Esophagus squamous epithelium (tissue), 5 donors: ENCODE data around the gene NOP9. TPM values are rescaled to one million over a fixed set of nuclear protein-coding genes. Genes with fewer than 3 reads are reported as not detected.

Source experiments
- DNase-seq: peaks from one replicate; lab custom pipeline; 2025; lab: John Stamatoyannopoulos, UW
- H3K27ac ChIP-seq, 4 donors: fragments of 200-600 bp; sonication (generic); one replicate each; pipeline ENCODE4 v1.5.1; 2016 to 2019; ENCODE audit warnings: mild to moderate bottlenecking in 1 of 4
- H3K27me3 ChIP-seq, 4 donors: fragments of 200-600 bp; sonication (generic); 1 replicate in 3 of 4; 2 replicates in 1 of 4; pipeline versions ENCODE4 v1.5.1 to v1.6.0; 2017 to 2021; ENCODE audit warnings: antibody characterized with exemption in 1 of 4
- H3K36me3 ChIP-seq, 3 donors: fragments of 200-600 bp; sonication (generic); one replicate each; pipeline ENCODE4 v1.5.1; 2016 to 2019
- H3K4me1 ChIP-seq, 3 donors: fragments of 200-600 bp; sonication (generic); one replicate each; pipeline ENCODE4 v1.5.1; 2017 to 2019
- H3K4me3 ChIP-seq, 4 donors: fragments of 200-600 bp; sonication (generic); 1 replicate in 3 of 4; 2 replicates in 1 of 4; pipeline ENCODE4 v1.5.1; 2016 to 2019; ENCODE audit warnings: mild to moderate bottlenecking in 2 of 4, moderate library complexity in 1 of 4
- H3K9me3 ChIP-seq, 3 donors: fragments of 200-600 bp; sonication (generic); one replicate each; pipeline ENCODE4 v1.5.1; 2016 to 2019
- CTCF ChIP-seq, 6 experiments: fragments of 450-650 bp in 4 of 6; fragments of 200-600 bp in 2 of 6; sonication (generic) in 2 of 6; IDR thresholded peaks; one replicate each; pipeline ENCODE4 v1.5.1; 2016 to 2019; ENCODE audit warnings: antibody characterized with exemption in 6 of 6, mild to moderate bottlenecking in 4 of 6, moderate library complexity in 4 of 6
- POLR2A ChIP-seq, 4 donors: fragments of 450-650 bp; IDR thresholded peaks; one replicate each; pipeline ENCODE4 v1.6.1; 2017; ENCODE audit warnings: antibody characterized with exemption in 4 of 4, mild to moderate bottlenecking in 4 of 4, moderate library complexity in 3 of 4
- WGBS, 2 donors: methylation state at CpG; one replicate each; pipeline ENCODE4 v1.1.5; 2018; 5-methylcytosine and 5-hydroxymethylcytosine counted together
- intact Hi-C: fragments of 100-400 bp; cut with DNase I; formaldehyde crosslinking; loops from one replicate; pipeline ENCODE4 v1.15.0; 2022
- total RNA-seq, 4 donors: library from RNA; depleted of rRNA; stranded (reverse); fragments of >200 nt; gene quantifications; one replicate each; pipeline ENCODE4 v1.1.0, GENCODE V29; 2016
- donor health status: DM: yes; HTN: yes; CAD: no.

NOP9 gene
- total RNA-seq, 4 donors from 2014 or later = 18.0 to 29.8 (median 25.0) TPM

- intact Hi-C loops = no loop called here
- H3K9me3 ChIP-seq = no peaks in the 10 kb centered on the region
- DNase-seq = no peak
- peaks cover 0 to 27% (median 0%) of the 10 kb centered on the region in 4 donors for H3K27me3 ChIP-seq
- H3K27ac ChIP-seq = peak overlapping the region; percentile 86 to 97 (median 93)
- peaks cover 56 to 75% (median 67%) of the 10 kb centered on the region in 3 donors for H3K4me1 ChIP-seq
- H3K4me3 ChIP-seq = peak overlapping the region in 2 of 4 donors; percentile 4 to 32
- TF ChIP-seq CTCF (IDR thresholded peaks at IDR 0.05) (no peak), POLR2A (IDR thresholded peaks at IDR 0.05) (no peak)
- WGBS, 2 donors = 61 to 71% methylated on average over 6 to 7 of the region's 10 CpGs
- no peaks in the 10 kb centered on the region for H3K36me3 ChIP-seq
Observed at GRCh38 chr14:24315243-24315806, 15.7 kb downstream of the NOP9 start.

- peak overlapping the region in 2 of 4 donors; percentile 4 to 32 for H3K4me3 ChIP-seq
- H3K36me3 ChIP-seq = no peaks in the 10 kb centered on the region
Observed at GRCh38 chr14:24315807-24316596, 16.4 kb downstream of the NOP9 start.

GRCh38 chr14:24316597-24316950, 16.9 kb downstream of the NOP9 start:
- DNase-seq = no peak
- Histone ChIP-seq H3K9me3 (no peaks in the 10 kb centered on the region), H3K4me1 (peaks cover 49 to 63% (median 59%) of the 10 kb centered on the region in 3 donors), H3K27me3 (peaks cover 0 to 27% (median 0%) of the 10 kb centered on the region in 4 donors), H3K27ac (peak overlapping the region; percentile 86 to 97 (median 93)), H3K36me3 (no peaks in the 10 kb centered on the region), H3K4me3 (peak overlapping the region in 2 of 4 donors; percentile 4 to 32)
- TF ChIP-seq POLR2A (IDR thresholded peaks at IDR 0.05) (no peak), CTCF (IDR thresholded peaks at IDR 0.05) (no peak)
- intact Hi-C loops = no loop called here
- WGBS, 2 donors = 36% methylated on average over 3 of the region's 18 CpGs; no CpG with 5 or more reads in 1 of the 2 donors

More at GRCh38 chr14:24315807-24316596, 16.4 kb downstream of the NOP9 start:
- intact Hi-C loops = no loop called here
- WGBS, 2 donors = 48 to 84% methylated on average over 6 to 19 of the region's 70 CpGs
- Histone ChIP-seq H3K27ac (peak overlapping the region; percentile 86 to 97 (median 93)), H3K27me3 (peaks cover 0 to 27% (median 0%) of the 10 kb centered on the region in 4 donors), H3K4me1 (peaks cover 52 to 68% (median 63%) of the 10 kb centered on the region in 3 donors), H3K9me3 (no peaks in the 10 kb centered on the region)
- TF ChIP-seq CTCF (IDR thresholded peaks at IDR 0.05) (peak in 3 of 6 experiments; percentile 5 to 30 (median 17)), POLR2A (IDR thresholded peaks at IDR 0.05) (no peak)
- no peak for DNase-seq

- Histone ChIP-seq H3K27me3 (peaks cover 0 to 27% (median 0%) of the 10 kb centered on the region in 4 donors), H3K4me3 (no peak overlapping the region), H3K27ac (peak overlapping the region; percentile 86 to 97 (median 93)), H3K36me3 (no peaks in the 10 kb centered on the region), H3K9me3 (no peaks in the 10 kb centered on the region), H3K4me1 (peaks cover 42 to 55% (median 53%) of the 10 kb centered on the region in 3 donors)
- TF ChIP-seq CTCF (IDR thresholded peaks at IDR 0.05) (no peak), POLR2A (IDR thresholded peaks at IDR 0.05) (no peak)
- DNase-seq = no peak
- intact Hi-C loops = no loop called here
- 67 to 74% methylated on average over 3 of the region's 3 CpGs for WGBS, 2 donors
Observed at GRCh38 chr14:24317141-24317928, 17.7 kb downstream of the NOP9 start.
